Stimulated activated memory B cell treated with anti-CD40 and anti-IgM and Interleukin-4, amounts not matched to agents 10 μg/mL and 1 μg/mL and 100 μg/mL, for 72 hours (primary cell): ENCODE data around the gene ANKRD49.

Experiments
- ATAC-seq: fragments of 150-1000 bp; cut with Tn5 transposase; 2 replicates; pipeline ENCODE4 v1.10.0; 2021
- H3K27ac Mint-ChIP-seq: one replicate; pipeline ENCODE4 v1.8.0; 2022; ENCODE audit warnings: mild to moderate bottlenecking, mixed read lengths
- H3K27me3 Mint-ChIP-seq: one replicate; pipeline ENCODE4 v1.8.0; 2022; ENCODE audit warnings: mixed read lengths
- H3K36me3 Mint-ChIP-seq: one replicate; pipeline ENCODE4 v1.8.0; 2022; ENCODE audit warnings: mixed read lengths
- H3K4me1 Mint-ChIP-seq: one replicate; pipeline ENCODE4 v1.8.0; 2022; ENCODE audit warnings: mixed read lengths
- H3K4me3 Mint-ChIP-seq: one replicate; pipeline ENCODE4 v1.8.0; 2022; ENCODE audit warnings: mild to moderate bottlenecking, moderate library complexity, mixed read lengths
- H3K9me3 Mint-ChIP-seq: one replicate; pipeline ENCODE4 v1.8.0; 2022; ENCODE audit warnings: mixed read lengths

Gene ANKRD49

GRCh38 chr11:94524341-94524740, 30.6 kb downstream of the ANKRD49 start:
- Mint-ChIP-seq H3K4me1 (no peaks in the 10 kb centered on the region), H3K4me3 (no peak overlapping the region)
- no peak for ATAC-seq

GRCh38 chr11:94525546-94526324, 32.0 kb downstream of the ANKRD49 start:
- no peak overlapping the region for H3K27ac Mint-ChIP-seq
- no peak for ATAC-seq
- peaks cover 17% of the 10 kb centered on the region for H3K27me3 Mint-ChIP-seq
- no peaks in the 10 kb centered on the region for H3K9me3 Mint-ChIP-seq
- no peak overlapping the region for H3K4me3 Mint-ChIP-seq
- H3K36me3 Mint-ChIP-seq = no peaks in the 10 kb centered on the region
- H3K4me1 Mint-ChIP-seq = no peaks in the 10 kb centered on the region

More at GRCh38 chr11:94524341-94524740, 30.6 kb downstream of the ANKRD49 start:
- Mint-ChIP-seq H3K36me3 (no peaks in the 10 kb centered on the region), H3K27ac (no peak overlapping the region), H3K27me3 (peaks cover 17% of the 10 kb centered on the region), H3K9me3 (no peaks in the 10 kb centered on the region)

GRCh38 chr11:94526645-94527438, 33.1 kb downstream of the ANKRD49 start:
- Mint-ChIP-seq H3K27ac (no peak overlapping the region), H3K36me3 (no peaks in the 10 kb centered on the region), H3K4me1 (no peaks in the 10 kb centered on the region), H3K9me3 (no peaks in the 10 kb centered on the region), H3K4me3 (no peak overlapping the region), H3K27me3 (peaks cover 27% of the 10 kb centered on the region)
- no peak for ATAC-seq

- Mint-ChIP-seq H3K9me3 (no peaks in the 10 kb centered on the region), H3K4me3 (no peak overlapping the region), H3K27me3 (peaks cover 36% of the 10 kb centered on the region), H3K4me1 (no peaks in the 10 kb centered on the region), H3K27ac (no peak overlapping the region), H3K36me3 (no peaks in the 10 kb centered on the region)
- no peak for ATAC-seq
These were observed 34.8 kb downstream of the ANKRD49 start for GRCh38 chr11:94528551-94528950.

GRCh38 chr11:94532211-94532610, 38.4 kb downstream of the ANKRD49 start:
- Mint-ChIP-seq H3K4me3 (no peak overlapping the region), H3K36me3 (no peaks in the 10 kb centered on the region), H3K27ac (no peak overlapping the region), H3K4me1 (no peaks in the 10 kb centered on the region), H3K9me3 (no peaks in the 10 kb centered on the region), H3K27me3 (peaks cover 57% of the 10 kb centered on the region)
- no peak for ATAC-seq

DNA sequence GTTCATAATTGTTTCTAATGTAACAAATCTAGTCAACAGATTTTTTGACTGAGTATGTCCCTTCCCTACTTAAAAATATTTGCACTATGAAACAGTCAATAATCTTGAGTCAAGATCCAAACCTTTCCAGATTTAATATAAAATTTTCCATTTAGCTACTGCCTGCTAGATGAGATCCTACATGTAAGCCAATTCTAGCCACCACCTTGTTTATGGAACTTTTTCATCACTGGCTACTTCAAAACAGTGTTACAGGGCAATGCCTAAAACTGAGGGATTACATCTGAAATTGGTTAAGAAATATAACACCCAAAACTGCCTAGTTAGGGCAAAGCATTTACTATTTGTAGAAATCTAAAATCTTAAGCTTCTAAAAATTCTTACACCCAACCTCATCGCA, 39.4 kb downstream of the ANKRD49 start:
- no peak for ATAC-seq

GRCh38 chr11:94533696-94534630, 40.2 kb downstream of the ANKRD49 start:
- Mint-ChIP-seq H3K9me3 (no peaks in the 10 kb centered on the region), H3K27ac (no peak overlapping the region), H3K4me1 (no peaks in the 10 kb centered on the region), H3K36me3 (no peaks in the 10 kb centered on the region), H3K4me3 (no peak overlapping the region), H3K27me3 (peaks cover 61% of the 10 kb centered on the region)
- no peak for ATAC-seq

More for the DNA sequence above, 39.4 kb downstream of the ANKRD49 start:
- H3K4me1 Mint-ChIP-seq = no peaks in the 10 kb centered on the region
- H3K36me3 Mint-ChIP-seq = no peaks in the 10 kb centered on the region
- H3K27me3 Mint-ChIP-seq = peaks cover 61% of the 10 kb centered on the region
- H3K27ac Mint-ChIP-seq = no peak overlapping the region
- no peaks in the 10 kb centered on the region for H3K9me3 Mint-ChIP-seq
- no peak overlapping the region for H3K4me3 Mint-ChIP-seq

GRCh38 chr11:94536386-94536785, 42.6 kb downstream of the ANKRD49 start:
- Mint-ChIP-seq H3K27me3 (peaks cover 73% of the 10 kb centered on the region), H3K27ac (no peak overlapping the region), H3K36me3 (no peaks in the 10 kb centered on the region), H3K4me1 (no peaks in the 10 kb centered on the region), H3K4me3 (no peak overlapping the region), H3K9me3 (no peaks in the 10 kb centered on the region)
- no peak for ATAC-seq

- Mint-ChIP-seq H3K27me3 (peaks cover 75% of the 10 kb centered on the region), H3K4me1 (no peaks in the 10 kb centered on the region)
- ATAC-seq = no peak
These were observed 43.3 kb downstream of the ANKRD49 start for GRCh38 chr11:94537031-94537600.

DNA sequence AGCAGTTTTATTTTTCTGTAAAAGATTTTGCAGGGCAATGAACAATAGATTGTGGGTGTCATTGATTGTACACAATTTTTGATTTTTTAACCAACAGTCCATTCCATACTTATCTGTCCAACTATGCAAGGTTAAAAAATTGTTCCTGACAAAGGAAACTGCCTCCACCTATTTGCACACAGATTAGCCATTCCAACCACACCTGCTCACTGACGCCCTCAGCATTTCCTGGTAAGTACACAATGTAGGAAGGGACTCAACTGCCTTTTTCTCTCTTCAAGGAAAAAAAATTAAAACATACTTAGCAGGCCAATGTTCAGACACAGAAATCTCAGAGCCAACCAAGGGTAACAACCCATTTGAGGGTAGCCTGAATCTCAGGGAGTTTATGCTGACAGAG, 45.6 kb downstream of the ANKRD49 start:
- Mint-ChIP-seq H3K9me3 (no peaks in the 10 kb centered on the region), H3K27ac (no peak overlapping the region), H3K27me3 (peaks cover 58% of the 10 kb centered on the region), H3K36me3 (no peaks in the 10 kb centered on the region), H3K4me3 (no peak overlapping the region), H3K4me1 (peaks cover 14% of the 10 kb centered on the region)
- no peak for ATAC-seq

More at GRCh38 chr11:94537031-94537600, 43.3 kb downstream of the ANKRD49 start:
- Mint-ChIP-seq H3K36me3 (no peaks in the 10 kb centered on the region), H3K9me3 (no peaks in the 10 kb centered on the region), H3K27ac (no peak overlapping the region), H3K4me3 (no peak overlapping the region)

- Mint-ChIP-seq H3K4me1 (peaks cover 37% of the 10 kb centered on the region), H3K9me3 (no peaks in the 10 kb centered on the region), H3K27ac (peak within 1 kb of the TSS; percentile 99), H3K36me3 (peaks cover 7% of the 10 kb centered on the region), H3K4me3 (peak within 1 kb of the TSS; percentile 100), H3K27me3 (peaks cover 24% of the 10 kb centered on the region)
- peak; percentile 91 for ATAC-seq
These were observed 50.2 kb downstream of the ANKRD49 start, which contains the start of gene FUT4 for GRCh38 chr11:94543695-94544645. TSS of gene FUT4 (plus strand) at chr11:94543921. CDS start at chr11:94544134, 213 bp downstream.

- no peak for ATAC-seq
- Mint-ChIP-seq H3K4me1 (peaks cover 37% of the 10 kb centered on the region), H3K27ac (peak overlapping the region; percentile 17), H3K27me3 (peaks cover 17% of the 10 kb centered on the region), H3K36me3 (peaks cover 7% of the 10 kb centered on the region), H3K9me3 (no peaks in the 10 kb centered on the region), H3K4me3 (peak overlapping the region; percentile 72)
These were observed 51.0 kb downstream of the ANKRD49 start for GRCh38 chr11:94544646-94545263.
